Activated T-helper 1 cell treated with anti-CD3 and anti-CD28 coated beads, Interleukin-2, amount 50 U/mL, for 16 hours (primary cell): ENCODE results near the gene DESI2.
"Not testable (repeated sequence)": the region's sequence is repeated elsewhere in the genome, so short reads cannot be mapped to it uniquely, and the experiment has no call there.

ENCODE experiments used
- DNase-seq, 2 donors: peaks; one replicate each; pipeline ENCODE4 v3.0.0-alpha.2; 2020; ENCODE audit warnings: low read depth in 1 of 2, low spot score in 1 of 2

DESI2 gene

GRCh38 chr1:244654108-244655038 lies 1.4 kb downstream of the DESI2 start:
- DNase-seq: no peak

- DNase-seq: no peak
These were observed 2.3 kb downstream of the DESI2 start for GRCh38 chr1:244655186-244655585.

- no peak for DNase-seq
These were observed 4.5 kb downstream of the DESI2 start for GRCh38 chr1:244657421-244657820.

GRCh38 chr1:244659694-244660093 lies 6.8 kb downstream of the DESI2 start:
- no peak for DNase-seq

- DNase-seq: no peak
These were observed 7.7 kb downstream of the DESI2 start for GRCh38 chr1:244660595-244660994.

- DNase-seq: not testable (repeated sequence)
These were observed 8.8 kb downstream of the DESI2 start for GRCh38 chr1:244661569-244662312.

GRCh38 chr1:244662599-244662998 lies 9.7 kb downstream of the DESI2 start:
- DNase-seq: no peak

GRCh38 chr1:244664353-244664752 lies 11.4 kb downstream of the DESI2 start:
- no peak for DNase-seq

- no peak for DNase-seq
These were observed 12.9 kb downstream of the DESI2 start for GRCh38 chr1:244665771-244666217.

GRCh38 chr1:244666672-244667418 lies 13.9 kb downstream of the DESI2 start:
- DNase-seq: not testable (repeated sequence)

- DNase-seq: no peak
These were observed 14.9 kb downstream of the DESI2 start for GRCh38 chr1:244667797-244668196.

- no peak for DNase-seq
These were observed 20.2 kb downstream of the DESI2 start for GRCh38 chr1:244672946-244673682.

- no peak for DNase-seq
These were observed 21.5 kb downstream of the DESI2 start for GRCh38 chr1:244674446-244674845.

- DNase-seq: no peak
These were observed 22.2 kb downstream of the DESI2 start for GRCh38 chr1:244675167-244675566.

- no peak for DNase-seq
These were observed 25.8 kb downstream of the DESI2 start for GRCh38 chr1:244678697-244679096.

- no peak for DNase-seq
These were observed 27.7 kb downstream of the DESI2 start for GRCh38 chr1:244680667-244681066.

- not testable (repeated sequence) for DNase-seq
These were observed 29.2 kb downstream of the DESI2 start for GRCh38 chr1:244682087-244682486.

GRCh38 chr1:244695937-244696336 lies 43.0 kb downstream of the DESI2 start:
- DNase-seq: no peak

- DNase-seq: no peak
These were observed 46.8 kb downstream of the DESI2 start for GRCh38 chr1:244699741-244700140.

GRCh38 chr1:244700808-244701207 lies 47.9 kb downstream of the DESI2 start:
- DNase-seq: no peak

GRCh38 chr1:244702620-244703019 lies 49.7 kb downstream of the DESI2 start:
- no peak for DNase-seq
